Measurements from ENCODE around the gene SYNDIG1. TPM values are rescaled to one million over a fixed set of nuclear protein-coding genes. Genes with fewer than 3 reads are reported as not detected.

SYNDIG1 gene
- total and polyA plus RNA-seq, 9 of the 15 experiments (the other 6 are each of a cell fraction or from before 2014, with no cell fraction given) = not detected

- no peak for FAIRE-seq
- no peak overlapping the region for H3K4me2 ChIP-seq (ENCODE audit: insufficient read depth, low read length)
- H3K4me1 ChIP-seq (replicated peaks in 1 of 2; ENCODE audit: control insufficient read depth in 2 of 2, insufficient read depth in 2 of 2, low read length in 2 of 2) = no peaks in the 10 kb centered on the region
- H3K27me3 ChIP-seq (ENCODE audit: control insufficient read depth in 2 of 2, insufficient read depth in 2 of 2, low read length in 2 of 2) = no peaks in the 10 kb centered on the region; a peak in 1 of 5 replicates
- no peak overlapping the region for H3K4me3 ChIP-seq
- H3K27ac ChIP-seq (ENCODE audit: extremely low read depth, low read depth, low read length) = no peak overlapping the region
- H3K9me1 ChIP-seq (ENCODE audit: control insufficient read depth, insufficient read depth, low read length) = no peaks in the 10 kb centered on the region
- TF ChIP-seq, protein P1, sequence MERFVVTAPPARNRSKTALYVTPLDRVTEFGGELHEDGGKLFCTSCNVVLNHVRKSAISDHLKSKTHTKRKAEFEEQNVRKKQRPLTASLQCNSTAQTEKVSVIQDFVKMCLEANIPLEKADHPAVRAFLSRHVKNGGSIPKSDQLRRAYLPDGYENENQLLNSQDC (CRISPR knock-in tag; IDR thresholded peaks at IDR 0.05) = no peak
- TF ChIP-seq JUND (IDR thresholded peaks at IDR 0.05; ENCODE audit: borderline replicate concordance, low read depth, low read length) (no peak), JUND (tag; IDR thresholded peaks at IDR 0.05; ENCODE audit: borderline replicate concordance, low read depth, low read length) (no peak), POLR2AphosphoS5 (IDR thresholded peaks at IDR 0.05; ENCODE audit: control insufficient read depth, insufficient read depth, low read depth, low read length) (no peak), RBBP5 (IDR thresholded peaks at IDR 0.05; ENCODE audit: borderline replicate concordance, insufficient read depth, low read length, poor library complexity, severe bottlenecking) (no peak), ARNT (IDR thresholded peaks at IDR 0.05) (no peak), PYGO2 (tag; IDR thresholded peaks at IDR 0.05) (no peak), ZNF12 (CRISPR knock-in tag; IDR thresholded peaks at IDR 0.05) (no peak), NEUROD1 (IDR thresholded peaks at IDR 0.05; ENCODE audit: borderline replicate concordance, low read depth, low read length, partially characterized antibody) (no peak), HLTF (IDR thresholded peaks at IDR 0.05) (no peak)
- TF ChIP-seq, protein P2, sequence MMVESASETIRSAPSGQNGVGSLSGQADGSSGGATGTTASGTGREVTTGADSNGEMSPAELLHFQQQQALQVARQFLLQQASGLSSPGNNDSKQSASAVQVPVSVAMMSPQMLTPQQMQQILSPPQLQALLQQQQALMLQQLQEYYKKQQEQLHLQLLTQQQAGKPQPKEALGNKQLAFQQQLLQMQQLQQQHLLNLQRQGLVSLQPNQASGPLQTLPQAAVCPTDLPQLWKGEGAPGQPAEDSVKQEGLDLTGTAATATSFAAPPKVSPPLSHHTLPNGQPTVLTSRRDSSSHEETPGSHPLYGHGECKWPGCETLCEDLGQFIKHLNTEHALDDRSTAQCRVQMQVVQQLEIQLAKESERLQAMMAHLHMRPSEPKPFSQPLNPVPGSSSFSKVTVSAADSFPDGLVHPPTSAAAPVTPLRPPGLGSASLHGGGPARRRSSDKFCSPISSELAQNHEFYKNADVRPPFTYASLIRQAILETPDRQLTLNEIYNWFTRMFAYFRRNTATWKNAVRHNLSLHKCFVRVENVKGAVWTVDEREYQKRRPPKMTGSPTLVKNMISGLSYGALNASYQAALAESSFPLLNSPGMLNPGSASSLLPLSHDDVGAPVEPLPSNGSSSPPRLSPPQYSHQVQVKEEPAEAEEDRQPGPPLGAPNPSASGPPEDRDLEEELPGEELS (CRISPR knock-in tag; IDR thresholded peaks at IDR 0.05; ENCODE audit: borderline replicate concordance) = no peak
- no peaks in the 10 kb centered on the region for H3K79me2 ChIP-seq (ENCODE audit: control insufficient read depth, insufficient read depth, low read length)
- POLR2A ChIA-PET = no interaction called here
- DNase-seq (ENCODE audit: extremely low read depth in 1 of 4, low spot score in 3 of 4) = no peak
- no peak overlapping the region for H3K9ac ChIP-seq (ENCODE audit: insufficient read depth in 1 of 2, low read depth in 2 of 2, low read length in 2 of 2)
- in situ Hi-C loops (cut with MboI) = no loop called here
- ATAC-seq = no peak
- CTCF ChIA-PET (ENCODE audit: low intra/inter-chr PET ratio) = no interaction called here
- intact Hi-C loops (cut with micrococcal nuclease) = no loop called here
- H4K20me1 ChIP-seq (replicated peaks; ENCODE audit: control insufficient read depth, insufficient read depth, low read length) = no peaks in the 10 kb centered on the region
- H3K36me3 ChIP-seq (ENCODE audit: control insufficient read depth, insufficient read depth, low read length) = no peaks in the 10 kb centered on the region
- H3K9me3 ChIP-seq (replicated peaks; ENCODE audit: control insufficient read depth, insufficient read depth, low read depth, low read length) = no peaks in the 10 kb centered on the region
- BruUV-seq (replicated peaks) = no TSS peak
- no peak overlapping the region for H2AFZ ChIP-seq (ENCODE audit: low read depth, low read length)
- WGBS (ENCODE audit: insufficient coverage, low coverage, missing lambda C conversion rate) = 0% methylated on average over 2 of the region's 3 CpGs
Measured at GRCh38 chr20:24542721-24543120, 73.3 kb downstream of the SYNDIG1 start.
